Measurements from ENCODE around the gene AQP5.

AQP5 gene

DNA sequence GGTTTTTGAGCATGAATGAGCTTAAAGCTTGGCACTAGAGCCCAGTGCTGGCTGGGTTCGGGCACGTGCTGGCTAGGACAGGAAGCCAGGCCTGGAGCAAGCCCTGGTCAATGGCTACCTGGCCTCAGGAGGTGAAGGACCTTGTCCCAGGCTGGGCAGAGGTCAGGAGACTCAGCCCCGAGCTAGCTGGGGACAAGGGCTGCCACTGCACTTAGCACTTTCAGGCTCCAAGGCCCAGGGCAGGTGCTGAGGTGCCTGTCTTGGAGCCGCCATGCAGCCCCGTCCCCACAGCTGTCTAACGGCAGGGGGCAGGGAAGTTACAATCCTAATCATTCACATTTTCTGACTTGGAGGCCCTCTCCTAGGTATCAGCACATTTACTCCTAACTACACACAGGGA, 6.8 kb downstream of the AQP5 start:
- no peak overlapping the region for H3K4me3 ChIP-seq (replicated peaks; ENCODE audit: low read depth, low read length)
- no peak for DNase-seq (ENCODE audit: extremely low read depth, low read depth)
- TF ChIP-seq, protein P1, sequence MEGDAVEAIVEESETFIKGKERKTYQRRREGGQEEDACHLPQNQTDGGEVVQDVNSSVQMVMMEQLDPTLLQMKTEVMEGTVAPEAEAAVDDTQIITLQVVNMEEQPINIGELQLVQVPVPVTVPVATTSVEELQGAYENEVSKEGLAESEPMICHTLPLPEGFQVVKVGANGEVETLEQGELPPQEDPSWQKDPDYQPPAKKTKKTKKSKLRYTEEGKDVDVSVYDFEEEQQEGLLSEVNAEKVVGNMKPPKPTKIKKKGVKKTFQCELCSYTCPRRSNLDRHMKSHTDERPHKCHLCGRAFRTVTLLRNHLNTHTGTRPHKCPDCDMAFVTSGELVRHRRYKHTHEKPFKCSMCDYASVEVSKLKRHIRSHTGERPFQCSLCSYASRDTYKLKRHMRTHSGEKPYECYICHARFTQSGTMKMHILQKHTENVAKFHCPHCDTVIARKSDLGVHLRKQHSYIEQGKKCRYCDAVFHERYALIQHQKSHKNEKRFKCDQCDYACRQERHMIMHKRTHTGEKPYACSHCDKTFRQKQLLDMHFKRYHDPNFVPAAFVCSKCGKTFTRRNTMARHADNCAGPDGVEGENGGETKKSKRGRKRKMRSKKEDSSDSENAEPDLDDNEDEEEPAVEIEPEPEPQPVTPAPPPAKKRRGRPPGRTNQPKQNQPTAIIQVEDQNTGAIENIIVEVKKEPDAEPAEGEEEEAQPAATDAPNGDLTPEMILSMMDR (IDR thresholded peaks at IDR 0.05; ENCODE audit: low read depth, low read length, missing control alignments): no peak

DNA sequence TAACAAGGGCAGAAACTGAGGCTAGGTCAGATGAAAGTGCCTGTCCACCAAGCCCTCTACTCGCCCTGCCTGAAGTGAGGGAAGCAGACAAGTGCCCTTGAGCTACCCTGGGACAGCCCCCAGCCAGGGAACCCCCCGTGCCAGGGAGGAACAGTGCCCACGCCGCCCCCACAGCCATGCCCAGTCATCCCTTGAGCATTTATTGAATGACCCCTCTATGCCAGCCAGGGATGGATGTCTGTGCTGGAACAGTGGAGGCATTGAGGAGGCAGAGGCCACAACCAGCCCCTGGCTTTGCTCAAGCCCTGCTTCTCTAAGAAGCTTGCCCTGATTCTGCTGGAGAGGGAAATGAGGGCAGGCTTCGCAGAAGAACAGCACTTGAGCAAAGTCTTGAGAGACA, 7.4 kb downstream of the AQP5 start:
- DNase-seq (ENCODE audit: extremely low read depth, low read depth): no peak
- TF ChIP-seq, protein P1 (IDR thresholded peaks at IDR 0.05; ENCODE audit: low read depth, low read length, missing control alignments): no peak
- no peak overlapping the region for H3K4me3 ChIP-seq (replicated peaks; ENCODE audit: low read depth, low read length)

DNA sequence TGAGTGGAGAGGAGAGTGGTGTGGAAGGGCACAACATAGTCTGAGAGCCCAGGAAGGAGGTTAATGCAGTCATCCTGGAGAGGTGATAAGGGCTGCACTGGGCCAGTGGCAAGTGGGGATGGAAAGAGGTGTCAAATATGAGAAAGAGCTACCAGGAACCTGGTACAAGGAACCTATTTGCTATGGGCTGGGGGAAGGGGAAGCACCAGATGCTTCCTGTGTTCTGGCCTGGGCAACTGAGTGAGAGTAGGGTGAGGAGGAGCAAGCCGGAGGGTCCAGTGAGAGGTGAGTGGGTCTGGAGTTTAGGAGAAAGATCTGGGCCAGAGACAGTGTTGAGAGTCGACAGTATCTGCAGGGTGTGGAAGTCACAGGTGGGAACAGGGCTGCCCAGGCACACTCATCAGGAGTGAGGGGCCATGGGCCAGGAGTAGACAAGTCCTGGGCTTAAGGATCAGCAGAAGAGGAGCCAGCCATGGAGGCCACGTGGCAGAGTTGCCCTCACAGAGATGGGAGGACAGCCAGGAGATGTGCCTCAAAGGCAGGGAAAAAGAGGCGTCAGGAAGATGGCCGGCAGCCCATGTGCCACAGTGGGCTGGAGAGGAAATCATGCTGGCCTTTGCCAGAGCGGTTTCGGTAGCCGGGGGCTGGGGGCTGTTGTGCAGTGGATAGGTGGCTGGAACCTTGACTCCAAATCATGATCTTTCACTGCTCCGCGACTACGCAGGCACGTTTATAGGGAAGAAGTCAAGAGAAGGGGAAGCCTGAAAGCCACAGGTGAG, 8.2 kb downstream of the AQP5 start:
- H3K4me3 ChIP-seq (replicated peaks; ENCODE audit: low read depth, low read length): no peak overlapping the region
- TF ChIP-seq, protein P1 (IDR thresholded peaks at IDR 0.05; ENCODE audit: low read depth, low read length, missing control alignments): no peak

DNA sequence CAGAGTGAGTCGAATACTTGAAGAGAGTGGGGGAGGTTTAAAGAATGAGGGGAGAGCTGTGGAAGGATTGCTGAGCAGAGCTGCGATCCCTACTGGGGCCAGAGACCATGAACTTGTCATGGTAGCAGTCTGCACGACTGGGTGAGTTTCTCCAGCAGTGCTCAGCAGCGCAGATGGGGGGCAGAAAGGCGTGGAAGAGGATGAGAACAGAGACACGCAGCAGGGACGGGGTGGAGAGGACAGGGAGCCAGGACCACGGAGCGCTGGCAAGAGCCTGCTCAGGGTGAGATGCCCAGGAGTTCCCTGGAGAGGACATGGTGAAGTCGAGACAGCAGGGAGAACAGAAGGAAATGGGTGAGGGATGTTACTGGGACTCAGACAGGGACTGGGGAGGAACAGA, 9.0 kb downstream of the AQP5 start:
- TF ChIP-seq, protein P1 (IDR thresholded peaks at IDR 0.05; ENCODE audit: low read depth, low read length, missing control alignments): no peak
- no peak for DNase-seq (ENCODE audit: extremely low read depth, low read depth)
- no peak overlapping the region for H3K4me3 ChIP-seq (replicated peaks; ENCODE audit: low read depth, low read length)

More for the DNA sequence above, 8.2 kb downstream of the AQP5 start:
- DNase-seq (ENCODE audit: extremely low read depth, low read depth): no peak

DNA sequence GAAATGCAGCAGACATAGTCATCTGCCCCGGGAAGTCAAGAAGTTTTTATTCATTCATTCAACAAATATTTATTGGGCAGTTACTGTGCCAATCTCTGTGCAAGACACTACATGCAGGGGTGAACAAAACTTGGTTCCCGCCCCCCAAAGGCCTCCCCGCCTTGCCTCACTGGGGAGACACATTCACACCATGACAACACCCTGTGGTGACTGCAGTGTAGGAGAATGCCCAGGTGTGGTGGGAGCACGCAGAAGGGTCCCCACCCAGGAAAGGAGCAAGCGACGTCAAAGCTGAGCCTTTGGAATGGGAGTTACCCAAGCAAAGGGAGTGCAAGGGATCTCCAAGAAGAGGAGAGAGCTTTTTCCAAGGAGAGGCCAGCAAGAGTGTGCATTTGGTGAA, 9.5 kb downstream of the AQP5 start:
- no peak overlapping the region for H3K4me3 ChIP-seq (replicated peaks; ENCODE audit: low read depth, low read length)
- TF ChIP-seq, protein P1 (IDR thresholded peaks at IDR 0.05; ENCODE audit: low read depth, low read length, missing control alignments): no peak
- DNase-seq (ENCODE audit: extremely low read depth, low read depth): no peak

DNA sequence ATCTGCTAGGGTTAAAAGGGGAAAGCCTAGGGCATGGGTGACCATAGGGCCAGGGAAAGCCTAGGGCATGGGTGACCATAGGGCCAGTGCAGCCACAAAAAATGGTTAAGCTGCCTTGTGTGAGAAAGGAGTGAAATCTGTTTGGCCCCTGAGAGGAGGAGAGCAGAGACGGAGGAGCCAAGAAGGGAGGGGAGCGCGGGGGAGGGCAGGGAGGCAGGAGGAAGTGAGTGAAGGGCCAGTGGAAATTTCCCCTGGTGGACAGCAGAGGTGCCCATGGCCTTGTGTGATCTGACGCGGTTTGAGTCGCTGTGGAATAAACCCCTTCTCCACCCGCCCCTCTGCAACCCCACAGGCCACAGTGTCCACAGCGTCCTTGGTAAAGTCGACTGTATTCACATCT, 10.5 kb downstream of the AQP5 start:
- no peak for DNase-seq (ENCODE audit: extremely low read depth, low read depth)
- no peak overlapping the region for H3K4me3 ChIP-seq (replicated peaks; ENCODE audit: low read depth, low read length)
- TF ChIP-seq, protein P1 (IDR thresholded peaks at IDR 0.05; ENCODE audit: low read depth, low read length, missing control alignments): no peak
